ENCODE results near the gene MYO16. TPM values are rescaled to one million over a fixed set of nuclear protein-coding genes. Genes with fewer than 3 reads are reported as not detected.
A peak's percentile ranks its signal among the peaks of the same experiment; 100 is the strongest.

Gene MYO16
- total RNA-seq, 1 experiment from 2014 or later = not detected

DNA sequence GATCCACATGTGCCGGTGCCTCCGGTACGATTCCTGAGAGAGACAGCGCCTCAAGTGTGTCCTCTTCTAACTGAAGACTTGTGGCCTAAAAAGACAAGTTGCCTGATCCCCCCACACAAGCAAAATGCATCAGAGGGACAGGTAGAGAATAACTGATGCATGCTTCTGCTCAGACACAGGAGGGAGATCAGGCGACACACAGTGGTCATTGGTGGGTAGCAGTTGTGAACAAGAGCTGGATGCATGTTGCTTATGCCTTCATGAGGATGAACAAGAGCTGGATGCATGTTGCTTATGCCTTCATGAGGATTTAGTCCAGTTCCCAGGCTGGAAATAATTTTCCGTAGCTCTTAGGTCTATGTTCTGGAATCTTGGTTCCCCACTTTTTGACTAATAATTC, 505.6 kb downstream of the MYO16 start:
- no peak overlapping the region for H2BK20ac ChIP-seq (ENCODE audit: low read depth, low read length, poor library complexity, severe bottlenecking)
- H3T11ph ChIP-seq (ENCODE audit: low read length) = no peak overlapping the region
- Mint-ChIP-seq H3K27me3 (ENCODE audit: low read depth) (no peaks in the 10 kb centered on the region; the same call in 1 of the 2 replicates), H3K9me3 (peaks cover 9 to 10% of the 10 kb centered on the region in 2 experiments), H3K27ac (no peak overlapping the region), H3K4me3 (no peak overlapping the region), H3K36me3 (ENCODE audit: insufficient read depth in 1 of 3, low read depth in 3 of 3) (peaks cover 5 to 10% (median 6%) of the 10 kb centered on the region in 3 experiments), H3K4me1 (peaks cover 7 to 15% of the 10 kb centered on the region in 2 experiments; a peak in 3 of 4 replicates)
- H3K4ac ChIP-seq (ENCODE audit: low read depth, low read length) = no peak overlapping the region
- no peak overlapping the region for H2AFZ ChIP-seq (ENCODE audit: low read length)
- H2BK5ac ChIP-seq (ENCODE audit: insufficient read length, low read length) = no peak overlapping the region
- TF ChIP-seq CTCF (conservative IDR thresholded peaks at IDR 0.05) = peak; percentile 53
- H3K27ac ChIP-seq (ENCODE audit: insufficient read length, low read depth, low read length) = no peak overlapping the region
- H3K4me2 ChIP-seq (ENCODE audit: insufficient read depth, insufficient read length, low read length) = no peak overlapping the region
- no peak overlapping the region for H2AK5ac ChIP-seq (ENCODE audit: insufficient read length, low read length)
- H4K8ac ChIP-seq (replicated peaks; ENCODE audit: insufficient read length, low read depth, low read length) = no peak overlapping the region
- H3K79me2 ChIP-seq (ENCODE audit: insufficient read depth, low read length) = no peaks in the 10 kb centered on the region
- WGBS (ENCODE audit: extremely low coverage, insufficient read length, low lambda C conversion rate) = no CpG with 5 or more reads among the region's 6 CpGs
- no peaks in the 10 kb centered on the region for H3K23me2 ChIP-seq (ENCODE audit: insufficient read length, low read depth, low read length, poor library complexity, severe bottlenecking)
- no peak overlapping the region for H2BK12ac ChIP-seq (ENCODE audit: insufficient read length, low read depth, low read length)
- no peak overlapping the region for H3K14ac ChIP-seq (ENCODE audit: insufficient read depth, low read length)
- no peak overlapping the region for H2BK15ac ChIP-seq (ENCODE audit: low read depth, low read length)
- no peak overlapping the region for H3K9ac ChIP-seq (ENCODE audit: extremely low read depth, insufficient read length, low read length)
- DNase-seq = no peak
- H3K9me3 ChIP-seq (ENCODE audit: control insufficient read depth, low read depth, low read length) = no peaks in the 10 kb centered on the region
- no peak overlapping the region for H3K23ac ChIP-seq (ENCODE audit: insufficient read length, low read depth, low read length)
- no peaks in the 10 kb centered on the region for H4K20me1 ChIP-seq (ENCODE audit: control insufficient read depth, insufficient read depth, insufficient read length)
- H4K5ac ChIP-seq (ENCODE audit: insufficient read length, low read depth, low read length) = no peak overlapping the region
- no peaks in the 10 kb centered on the region for H3K27me3 ChIP-seq (ENCODE audit: insufficient read depth, low read length)
- no peak overlapping the region for H2BK120ac ChIP-seq (ENCODE audit: low read depth, low read length, poor library complexity, severe bottlenecking)
- H3K18ac ChIP-seq (ENCODE audit: insufficient read length, low read depth, low read length) = no peak overlapping the region
- H3K79me1 ChIP-seq (ENCODE audit: insufficient read depth, low read depth, low read length, poor library complexity, severe bottlenecking) = no peaks in the 10 kb centered on the region
- no peak overlapping the region for H3K56ac ChIP-seq (ENCODE audit: insufficient read length, low read depth, low read length)
- H3K4me1 ChIP-seq (ENCODE audit: insufficient read depth, low read length) = peaks cover 4% of the 10 kb centered on the region; the same call in 1 of the 2 replicates
- no peak overlapping the region for H4K91ac ChIP-seq (ENCODE audit: insufficient read length, low read depth, low read length)
